ENCODE data around the gene ST6GALNAC6.
A peak's percentile ranks its signal among the peaks of the same experiment; 100 is the strongest.

GRCh38 chr9:127943731-127944144 lies 44.3 kb upstream of the ST6GALNAC6 start:
- TF ChIP-seq, protein P1, sequence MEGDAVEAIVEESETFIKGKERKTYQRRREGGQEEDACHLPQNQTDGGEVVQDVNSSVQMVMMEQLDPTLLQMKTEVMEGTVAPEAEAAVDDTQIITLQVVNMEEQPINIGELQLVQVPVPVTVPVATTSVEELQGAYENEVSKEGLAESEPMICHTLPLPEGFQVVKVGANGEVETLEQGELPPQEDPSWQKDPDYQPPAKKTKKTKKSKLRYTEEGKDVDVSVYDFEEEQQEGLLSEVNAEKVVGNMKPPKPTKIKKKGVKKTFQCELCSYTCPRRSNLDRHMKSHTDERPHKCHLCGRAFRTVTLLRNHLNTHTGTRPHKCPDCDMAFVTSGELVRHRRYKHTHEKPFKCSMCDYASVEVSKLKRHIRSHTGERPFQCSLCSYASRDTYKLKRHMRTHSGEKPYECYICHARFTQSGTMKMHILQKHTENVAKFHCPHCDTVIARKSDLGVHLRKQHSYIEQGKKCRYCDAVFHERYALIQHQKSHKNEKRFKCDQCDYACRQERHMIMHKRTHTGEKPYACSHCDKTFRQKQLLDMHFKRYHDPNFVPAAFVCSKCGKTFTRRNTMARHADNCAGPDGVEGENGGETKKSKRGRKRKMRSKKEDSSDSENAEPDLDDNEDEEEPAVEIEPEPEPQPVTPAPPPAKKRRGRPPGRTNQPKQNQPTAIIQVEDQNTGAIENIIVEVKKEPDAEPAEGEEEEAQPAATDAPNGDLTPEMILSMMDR (IDR thresholded peaks at IDR 0.05) = peak; percentile 85
- TF ChIP-seq EZH2 (IDR thresholded peaks at IDR 0.05; ENCODE audit: borderline replicate concordance, insufficient read depth, low read depth, low read length, poor library complexity, severe bottlenecking) = no peak

Data from B cell (primary cell).